Head of caudate nucleus (tissue), 42 donors: ENCODE measurements around the gene ZNF232.
A peak's percentile ranks its signal among the peaks of the same experiment; 100 is the strongest.
"Not testable (repeated sequence)": the region's sequence is repeated elsewhere in the genome, so short reads cannot be mapped to it uniquely, and the experiment has no call there.

ENCODE experiments used
- DNase-seq, 42 donors: peaks; one replicate each; pipeline versions ENCODE4 v3.0.0 to v3.0.0-alpha.2; 2020 to 2021; ENCODE audit warnings: mixed read lengths in 7 of 42
- intact Hi-C: fragments of 100-400 bp; cut with DNase I; formaldehyde crosslinking; loops from one replicate; pipeline ENCODE4 v1.15.0; 2022

The ZNF232 gene

DNA sequence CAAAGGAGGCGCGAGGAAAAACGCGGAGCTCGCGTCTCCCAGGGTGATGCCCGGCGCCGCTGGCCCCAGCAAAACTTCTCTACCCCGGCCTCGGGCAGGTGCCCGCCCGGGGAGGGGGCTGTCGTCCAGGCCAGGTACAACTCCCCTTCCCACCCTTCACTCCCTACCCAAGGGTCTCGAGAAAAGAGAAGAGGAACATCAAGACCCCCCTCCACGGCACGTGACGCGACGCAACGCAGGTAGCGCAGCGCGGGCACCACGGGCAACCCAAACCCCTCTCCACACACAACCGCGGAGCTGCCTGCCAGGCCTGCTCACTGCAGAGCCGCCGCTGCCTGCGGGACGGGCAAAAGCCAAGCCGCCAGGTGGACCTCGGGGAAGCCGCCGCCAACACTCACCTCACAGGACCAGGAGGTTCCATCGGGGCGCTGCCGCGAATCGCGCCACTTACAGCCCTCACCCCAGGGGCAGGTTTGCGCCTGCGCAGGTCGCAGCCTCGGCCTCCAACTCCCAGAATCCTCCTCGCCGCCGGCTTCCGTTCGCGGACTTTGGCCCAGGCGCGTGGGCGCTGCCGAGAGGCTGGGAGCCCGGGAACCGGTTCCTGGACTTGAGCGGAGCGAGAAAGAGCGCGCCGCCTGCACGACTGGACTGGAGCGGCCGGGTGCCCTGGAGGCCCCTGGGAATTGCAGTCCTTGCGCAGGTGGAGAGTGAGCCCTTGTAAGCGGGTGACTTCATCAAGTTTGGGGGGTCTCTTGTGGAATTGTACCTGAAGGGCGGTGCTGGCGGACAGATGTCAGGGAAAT, at the start of gene ZNF232:
Gene ZNF232, minus strand, starts transcription at position 477 of the 803 bp plus-strand sequence. Its CDS starts 56 bp downstream, at position 421.
- DNase-seq, result peak; percentile 75 to 97 (median 91)
- intact Hi-C loops, result loop anchor here (5.0 kb wide), 1 partner anchor 34 kb away; the partner anchor contains the start of gene ZFP3

DNA sequence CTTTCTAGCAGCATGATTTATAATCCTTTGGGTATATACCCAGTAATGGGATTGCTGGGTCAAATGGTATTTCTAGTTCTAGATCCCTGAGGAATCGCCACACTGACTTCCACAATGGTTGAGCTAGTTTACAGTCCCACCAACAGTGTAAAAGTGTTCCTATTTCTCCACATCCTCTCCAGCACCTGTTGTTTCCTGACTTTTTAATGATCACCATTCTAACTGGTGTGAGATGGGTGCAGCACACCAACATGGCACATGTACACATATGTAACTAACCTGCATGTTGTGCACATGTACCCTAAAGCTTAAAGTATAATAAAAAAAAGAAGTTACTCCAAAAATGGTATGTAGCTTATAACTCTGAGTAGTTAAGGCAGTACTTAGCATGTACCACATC, 49.0 kb upstream of the ZNF232 start:
- intact Hi-C loops, DNase-seq: not testable (repeated sequence)

DNA sequence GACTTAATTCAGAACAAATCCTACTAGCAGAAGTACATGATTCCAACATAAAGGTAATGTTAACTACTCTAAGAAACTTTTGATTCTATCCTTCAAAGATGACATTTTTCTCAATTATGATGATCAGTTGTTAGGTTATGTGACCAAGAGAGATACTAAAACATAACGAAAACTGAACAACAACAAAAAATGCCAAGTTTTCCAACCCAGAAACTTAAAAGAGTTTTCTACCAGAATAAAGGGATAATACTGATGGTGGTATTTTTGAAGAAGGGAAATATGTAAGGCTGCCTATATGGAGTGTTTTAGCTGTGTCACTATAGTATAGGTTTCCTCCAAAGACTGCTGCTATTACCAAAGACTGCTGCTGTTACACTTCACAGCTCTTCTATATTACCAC, 34.4 kb upstream of the ZNF232 start:
- intact Hi-C loops, DNase-seq: not testable (repeated sequence)

DNA sequence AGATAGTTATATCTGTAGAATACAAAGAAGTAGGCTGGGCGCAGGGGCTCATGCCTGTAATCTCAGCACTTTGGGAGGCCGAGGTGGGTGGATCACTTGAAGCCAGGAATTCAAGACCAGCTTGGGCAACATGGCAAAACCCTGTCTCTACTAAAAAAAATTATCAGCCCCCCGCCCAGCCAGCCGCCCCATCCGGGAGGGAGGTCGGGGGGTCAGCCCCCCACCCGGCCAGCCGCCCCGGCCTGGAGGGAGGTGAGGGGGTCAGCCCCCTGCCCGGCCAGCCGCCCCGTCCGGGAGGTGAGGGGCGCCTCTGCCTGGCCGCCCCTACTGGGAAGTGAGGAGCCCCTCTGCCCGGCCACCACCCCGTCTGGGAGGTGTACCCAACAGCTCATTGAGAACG, 31.2 kb upstream of the ZNF232 start:
- intact Hi-C loops, DNase-seq: not testable (repeated sequence)

DNA sequence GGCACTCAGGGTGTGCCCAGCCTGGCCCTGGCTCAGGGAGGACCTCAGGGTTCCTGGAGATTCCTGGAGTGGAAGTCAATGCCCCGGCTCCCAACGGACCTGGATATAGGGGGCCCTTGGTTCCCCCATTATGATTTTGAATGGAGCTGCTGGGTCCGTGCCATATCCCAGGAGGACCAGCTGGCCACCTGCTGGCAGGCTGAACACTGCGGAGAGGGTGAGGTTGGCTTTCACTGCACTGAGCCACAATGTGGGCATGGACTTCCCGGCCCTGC, 27.7 kb upstream of the ZNF232 start:
- DNase-seq, result no peak

DNA sequence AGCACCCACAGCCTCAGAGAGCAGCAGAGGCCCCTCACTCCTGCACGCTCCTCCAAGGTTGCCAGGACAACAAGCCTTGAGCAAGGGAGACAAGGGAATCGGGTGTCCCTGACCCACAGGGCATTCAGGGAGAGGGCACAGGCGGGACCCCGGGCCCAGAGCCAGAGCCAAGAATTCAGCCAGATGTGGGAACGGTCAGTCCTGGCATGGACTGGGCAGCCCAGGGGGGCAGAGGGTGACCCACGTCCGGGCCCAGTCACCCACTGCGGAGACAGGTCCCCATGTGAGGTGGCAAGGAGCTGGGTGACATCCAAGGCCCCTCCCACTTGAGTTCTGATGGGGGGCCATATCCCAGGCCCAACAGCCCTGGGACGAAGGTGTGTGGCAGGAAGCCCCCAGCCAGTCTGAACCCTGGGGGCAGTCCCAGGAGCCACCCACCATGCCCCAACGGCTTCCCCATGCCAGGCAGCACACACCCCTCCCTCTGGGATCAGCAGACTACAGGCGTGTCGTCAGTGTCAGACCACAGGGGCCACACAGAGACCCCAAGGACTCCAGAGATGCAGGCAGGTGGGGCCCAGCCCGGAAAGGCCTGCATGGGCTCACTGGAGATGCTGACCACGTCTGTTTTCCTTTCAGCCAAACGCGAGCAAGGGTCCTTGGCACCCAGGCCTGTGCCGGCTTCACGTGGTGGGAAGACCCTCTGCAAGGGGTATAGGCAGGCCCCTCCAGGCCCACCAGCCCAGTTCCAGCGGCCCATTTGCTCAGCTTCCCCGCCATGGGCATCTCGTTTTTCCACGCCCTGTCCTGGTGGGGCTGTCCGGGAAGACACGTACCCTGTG, 27.2 kb upstream of the ZNF232 start:
- intact Hi-C loops, result no loop called here
- DNase-seq, result peak in 1 of 42 donors; percentile 26

More for the DNA sequence above, 27.7 kb upstream of the ZNF232 start:
- intact Hi-C loops, result no loop called here

DNA sequence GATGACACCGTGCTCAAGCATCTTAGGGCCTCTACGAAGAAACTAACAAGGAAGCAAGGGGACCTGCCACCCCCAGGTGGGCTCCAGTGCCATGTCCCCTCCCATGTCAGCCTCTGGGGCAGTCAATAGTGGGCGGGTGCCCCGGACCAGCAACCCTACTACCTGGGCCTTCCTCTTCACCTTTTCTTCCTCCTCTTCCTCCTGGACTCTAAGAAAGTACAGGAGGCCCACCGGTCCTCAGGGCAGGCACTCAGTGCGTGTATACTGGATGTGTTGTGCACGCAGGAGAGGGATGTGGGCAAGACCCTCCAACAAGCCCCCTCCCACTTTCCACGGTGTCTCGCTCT, 26.5 kb upstream of the ZNF232 start:
- intact Hi-C loops, DNase-seq: not testable (repeated sequence)

DNA sequence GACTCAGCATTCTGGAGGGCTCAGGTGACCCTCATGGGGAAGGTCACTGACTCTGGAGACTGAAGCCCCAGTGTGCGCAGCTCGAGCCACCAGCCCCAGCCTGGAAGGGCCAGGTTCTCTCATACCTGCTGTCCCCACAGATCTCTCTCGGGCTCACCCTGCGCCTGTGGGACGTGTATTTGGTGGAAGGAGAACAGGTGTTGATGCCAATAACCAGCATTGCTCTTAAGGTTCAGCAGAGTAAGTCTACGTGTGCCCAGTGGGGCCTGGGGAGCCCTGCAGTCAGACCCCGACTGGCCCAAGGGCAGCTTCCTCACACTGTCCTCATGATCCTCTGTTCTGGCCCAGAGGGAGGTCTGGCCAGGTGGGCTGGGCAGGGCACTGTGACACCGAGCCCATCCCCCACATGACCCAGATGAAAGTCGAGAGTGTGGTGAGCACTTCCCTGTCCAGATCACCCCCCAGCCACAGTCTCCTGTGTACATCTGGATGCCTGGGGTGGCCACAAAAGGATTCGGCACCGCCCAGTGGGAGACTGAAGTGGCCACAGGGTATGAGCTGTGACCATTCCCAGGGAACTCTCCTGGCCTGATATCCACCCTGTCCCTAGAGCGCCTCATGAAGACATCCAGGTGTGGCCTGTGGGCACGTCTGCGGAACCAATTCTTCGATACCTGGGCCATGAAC, 26.0 kb upstream of the ZNF232 start:
- DNase-seq, intact Hi-C loops: not testable (repeated sequence)

DNA sequence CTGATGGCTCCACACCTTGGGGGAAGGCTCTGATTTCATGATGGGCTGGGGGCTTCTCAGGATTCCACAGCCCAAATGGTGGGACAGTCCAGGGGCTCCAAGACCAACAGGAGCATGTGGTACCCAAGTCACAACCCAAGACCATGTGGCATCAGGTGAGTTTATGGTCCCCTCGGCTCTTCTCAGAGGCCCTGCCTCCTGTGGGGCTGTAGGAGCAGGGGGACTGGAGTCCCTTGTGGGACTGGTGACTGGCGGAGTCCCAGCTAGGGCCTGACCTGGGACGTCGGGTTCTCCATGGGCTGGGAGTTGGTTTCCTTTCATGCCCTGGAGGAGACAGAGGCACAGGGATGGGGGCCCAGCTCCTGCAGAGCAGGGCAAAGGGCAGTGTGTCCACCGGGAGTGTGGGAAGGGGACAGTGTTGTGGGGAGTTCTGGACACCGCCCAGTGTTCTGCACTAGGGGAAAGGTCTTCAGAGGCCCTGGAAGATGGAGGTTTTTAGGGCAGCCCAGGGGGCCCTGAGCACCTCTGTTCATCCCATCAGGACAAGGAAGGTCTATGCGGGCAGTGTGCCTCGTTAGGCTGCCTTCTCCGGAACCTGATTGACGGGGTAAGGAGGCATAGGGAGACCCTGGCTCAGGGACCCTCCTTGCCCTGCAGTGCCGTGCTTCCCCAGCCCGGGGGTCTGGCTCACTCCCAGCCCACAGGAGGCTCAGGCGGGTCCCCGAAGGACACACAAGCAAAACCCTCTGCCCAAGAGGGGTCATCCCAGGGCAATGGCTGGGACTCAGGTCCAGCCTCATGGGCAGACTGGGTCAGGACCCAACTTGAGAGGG, 25.1 kb upstream of the ZNF232 start:
- intact Hi-C loops, result not testable (repeated sequence)
- DNase-seq, result peak in 1 of 42 donors; percentile 22

DNA sequence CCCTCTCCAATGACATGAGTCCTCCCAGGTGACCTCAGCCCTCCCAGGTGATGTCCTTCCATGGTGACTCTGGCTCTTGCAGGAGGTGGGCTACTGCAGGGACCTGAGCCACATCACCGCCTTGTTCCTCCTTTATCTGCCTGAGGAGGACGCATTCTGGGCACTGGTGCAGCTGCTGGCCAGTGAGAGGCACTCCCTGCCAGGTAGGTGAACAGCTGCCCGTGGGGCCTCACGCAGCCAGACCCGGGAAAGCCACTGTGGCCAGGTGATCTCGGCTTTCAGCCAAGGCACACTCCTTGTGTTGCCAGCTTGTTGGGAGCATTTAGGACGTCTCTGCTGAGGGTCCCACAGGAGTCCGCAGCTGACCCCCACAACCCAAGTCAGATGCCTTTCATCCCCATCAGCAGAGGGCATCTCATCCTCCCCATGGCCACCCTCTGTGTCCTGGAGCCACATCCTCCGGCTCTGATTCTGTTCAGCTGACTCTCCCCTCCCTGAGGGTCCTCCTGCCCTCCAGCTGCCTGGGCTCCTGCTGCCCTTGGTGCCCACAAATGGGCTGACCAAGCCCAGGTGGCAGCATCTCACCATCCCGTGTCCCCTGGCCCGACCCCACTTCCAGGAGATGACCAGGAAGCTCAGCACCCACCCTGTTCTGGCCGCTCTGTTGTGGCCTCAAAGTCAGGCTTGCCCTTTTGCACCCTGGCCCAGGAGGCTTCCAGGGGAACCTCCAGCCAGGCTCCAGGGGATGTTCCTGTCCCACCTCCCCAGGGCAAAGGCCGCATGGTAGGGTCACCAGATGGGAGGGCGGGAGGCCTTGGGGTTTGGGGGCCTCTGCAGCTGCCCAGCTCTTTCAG, 24.3 kb upstream of the ZNF232 start:
- intact Hi-C loops, result no loop called here
- peak in 2 of 42 donors; percentile 34 to 41 for DNase-seq

DNA sequence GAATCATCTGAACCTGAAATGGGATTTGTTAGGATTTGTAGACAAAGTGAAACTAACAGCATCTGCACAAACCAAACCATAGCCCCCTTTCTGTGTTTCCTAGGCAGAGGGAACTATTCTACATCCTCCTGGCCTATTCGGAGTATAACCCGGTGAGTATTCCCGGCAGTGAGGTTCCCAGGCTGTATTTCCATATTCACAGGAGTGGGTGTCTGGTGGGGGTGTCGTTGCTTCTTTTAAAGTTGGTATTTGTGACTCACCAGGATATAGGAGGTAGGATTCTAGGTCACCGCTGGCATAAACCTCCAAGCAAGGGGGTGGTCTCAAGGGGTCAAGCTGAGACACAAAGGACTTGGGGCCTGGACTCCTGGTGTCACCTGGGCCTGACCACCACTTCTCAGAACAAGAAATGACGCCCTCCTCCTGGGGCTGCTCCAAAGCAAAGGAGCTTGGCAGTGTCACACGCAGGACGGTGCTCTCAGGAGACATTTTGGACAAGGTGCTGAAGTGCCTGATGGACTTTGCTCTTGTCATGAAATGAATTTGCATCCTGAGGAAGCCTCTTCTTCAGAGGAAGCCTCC, 23.5 kb upstream of the ZNF232 start:
- peak in 32 of 42 donors; percentile 19 to 89 (median 53) for DNase-seq
- intact Hi-C loops, result not testable (repeated sequence)

DNA sequence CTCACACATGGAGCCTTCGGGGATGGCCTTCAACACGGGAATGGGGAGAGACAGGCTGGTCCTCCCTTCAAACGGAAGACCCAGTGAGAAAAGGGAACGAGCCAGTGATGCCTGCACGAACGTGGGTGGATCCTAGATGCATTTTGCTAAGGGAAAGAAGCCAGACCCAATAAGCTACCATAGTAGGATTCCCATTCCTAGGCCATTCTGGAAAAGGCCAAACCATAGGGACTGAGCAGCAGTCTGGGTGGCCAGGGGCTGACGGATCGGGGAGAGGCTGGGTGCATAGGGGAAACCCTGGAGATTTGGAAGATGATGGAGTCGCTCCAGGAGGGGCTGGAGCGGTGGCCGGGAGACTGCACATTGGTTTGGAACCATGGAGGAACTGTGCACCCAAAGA, 22.9 kb upstream of the ZNF232 start:
- DNase-seq, result peak in 3 of 42 donors; percentile 12 to 18 (median 16)
- intact Hi-C loops, result not testable (repeated sequence)

DNA sequence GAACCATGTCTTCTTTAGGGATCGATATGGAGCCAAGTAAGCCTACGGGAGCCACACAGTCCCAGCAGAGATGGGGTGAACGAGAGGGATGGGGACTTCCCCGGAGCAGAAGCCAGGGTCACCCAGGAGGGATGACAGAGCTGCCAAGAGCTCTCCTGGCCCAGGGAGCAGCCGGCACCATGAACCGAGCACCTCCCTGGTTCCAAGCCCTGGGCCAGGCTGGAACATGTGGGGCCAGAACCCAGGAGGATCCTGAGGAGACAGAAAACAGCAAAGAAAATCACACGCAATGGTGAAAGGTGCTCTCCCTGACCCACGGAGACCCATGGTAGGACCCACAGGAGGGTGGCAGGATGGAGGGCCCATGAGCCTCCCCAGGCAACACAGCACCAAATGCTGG, 22.3 kb upstream of the ZNF232 start:
- peak in 2 of 42 donors; percentile 10 to 13 for DNase-seq
- intact Hi-C loops, result not testable (repeated sequence)

DNA sequence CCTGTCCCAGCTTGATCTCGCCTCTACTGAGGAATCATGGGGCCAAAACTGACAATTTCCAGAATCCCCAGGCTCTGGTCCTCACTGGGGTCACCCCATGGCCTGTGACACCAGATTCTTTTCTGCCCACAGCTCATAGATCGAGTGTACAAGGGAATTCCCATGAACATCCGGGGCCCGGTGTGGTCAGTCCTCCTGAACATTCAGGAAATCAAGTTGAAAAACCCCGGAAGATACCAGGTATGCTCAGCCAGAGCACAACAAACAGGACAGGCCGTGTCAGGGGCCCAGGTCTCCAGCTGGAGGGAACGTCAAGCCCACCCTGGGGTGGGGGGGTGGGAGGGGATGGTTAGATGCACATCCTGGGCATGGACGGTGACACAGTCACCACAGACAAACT, 21.6 kb upstream of the ZNF232 start:
- DNase-seq, result peak in 3 of 42 donors; percentile 7 to 36 (median 25)
- intact Hi-C loops, result no loop called here

DNA sequence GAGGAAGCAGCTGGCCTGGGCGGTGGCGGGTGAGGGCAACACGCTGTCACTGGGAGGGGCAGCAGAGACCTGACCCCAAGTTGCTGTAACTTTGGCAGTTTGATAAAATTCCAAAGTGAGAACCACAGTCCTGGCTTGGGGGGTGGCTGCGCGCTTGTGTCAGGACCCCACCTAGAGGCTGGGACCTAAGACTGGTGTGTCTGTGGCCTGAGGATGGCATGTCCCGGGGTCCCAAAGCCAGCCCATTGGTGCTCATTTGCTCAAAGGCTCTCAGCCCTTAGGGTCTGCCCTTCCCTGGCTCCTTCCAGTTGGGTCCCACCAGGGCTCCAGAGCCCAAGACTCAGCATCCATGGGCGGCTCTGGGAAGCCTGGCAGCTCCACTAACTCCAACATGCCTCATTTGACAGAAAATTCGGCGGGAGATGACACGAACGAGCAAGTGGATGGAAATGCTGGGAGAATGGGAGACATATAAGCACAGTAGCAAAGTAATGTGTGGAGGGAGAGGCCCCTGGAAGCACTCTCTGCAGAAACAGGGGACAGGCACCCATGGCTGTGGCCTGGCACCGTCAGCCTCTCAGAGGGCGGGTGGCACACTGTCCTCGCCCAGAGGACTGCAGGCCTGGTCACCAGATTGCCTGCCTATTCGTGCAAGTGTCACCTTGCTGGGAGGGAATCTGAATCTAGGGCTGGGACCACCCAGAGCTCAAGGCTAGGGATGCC, 21.0 kb upstream of the ZNF232 start:
- peak in 1 of 42 donors; percentile 27 for DNase-seq
- intact Hi-C loops, result not testable (repeated sequence)

DNA sequence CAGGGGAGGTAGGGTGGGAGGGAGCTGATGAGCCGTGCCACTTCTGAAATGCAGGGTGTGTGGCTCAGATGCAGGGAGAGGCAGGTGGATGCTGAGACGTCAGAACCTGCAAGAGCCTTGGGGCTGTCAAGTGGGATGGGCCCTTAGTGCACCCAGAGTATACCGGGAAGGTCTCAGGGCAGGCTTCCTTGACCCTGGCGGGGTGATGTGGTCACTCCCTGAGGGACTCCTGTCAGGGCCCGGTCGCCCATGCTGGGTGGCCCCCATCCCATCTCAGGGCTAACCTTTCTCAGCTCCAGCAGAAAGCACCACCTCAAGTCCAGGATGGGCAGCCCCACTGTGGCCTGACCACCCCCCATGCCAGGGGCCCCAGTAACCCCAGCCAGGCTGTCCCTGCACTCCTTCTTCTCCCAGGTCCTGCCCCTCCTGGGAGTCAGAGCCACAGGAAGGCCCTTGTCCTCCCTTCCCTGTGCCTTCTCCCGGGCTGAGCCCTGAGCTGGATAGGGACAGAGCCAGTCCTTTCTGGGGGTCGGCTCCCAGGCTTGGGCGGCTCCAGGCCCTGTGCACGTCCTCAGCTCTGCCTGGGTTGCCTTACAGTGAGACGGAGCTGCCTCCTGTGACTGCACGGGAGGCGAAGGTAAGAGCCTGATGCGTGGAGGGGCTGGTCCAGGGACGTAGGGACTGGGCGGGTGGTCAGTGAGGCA, 20.3 kb upstream of the ZNF232 start:
- peak in 3 of 42 donors; percentile 7 to 36 (median 31) for DNase-seq
- intact Hi-C loops, result not testable (repeated sequence)
